HEK293T (cell line): Measurements from ENCODE around the gene ZNG1B.
"Not testable (repeated sequence)": the region's sequence is repeated elsewhere in the genome, so short reads cannot be mapped to it uniquely, and the experiment has no call there.

Source experiments
- CTCF ChIA-PET: fragments of 350-600 bp; formaldehyde crosslinking; extraction: SDS; loops from one replicate; lab custom pipeline; 2021; ENCODE audit warnings: antibody characterized with exemption, inconsistent platforms; lab: Yijun Ruan, JAX
- POLR2A ChIA-PET: fragments of 350-600 bp; formaldehyde crosslinking; extraction: SDS; loops from one replicate; lab custom pipeline; 2020; ENCODE audit warnings: antibody characterized with exemption, inconsistent platforms; lab: Yijun Ruan, JAX
- DNase-seq: peaks from one replicate; pipeline ENCODE4 v3.0.0; 2012; ENCODE audit warnings: mixed read lengths; ENCODE audit errors: extremely low spot score
- L3MBTL2 ChIP-seq: fragments of 450-650 bp; conservative IDR thresholded peaks from 2 replicates; pipeline ENCODE4 v1.6.1; 2016; ENCODE audit warnings: mild to moderate bottlenecking

The ZNG1B gene

DNA sequence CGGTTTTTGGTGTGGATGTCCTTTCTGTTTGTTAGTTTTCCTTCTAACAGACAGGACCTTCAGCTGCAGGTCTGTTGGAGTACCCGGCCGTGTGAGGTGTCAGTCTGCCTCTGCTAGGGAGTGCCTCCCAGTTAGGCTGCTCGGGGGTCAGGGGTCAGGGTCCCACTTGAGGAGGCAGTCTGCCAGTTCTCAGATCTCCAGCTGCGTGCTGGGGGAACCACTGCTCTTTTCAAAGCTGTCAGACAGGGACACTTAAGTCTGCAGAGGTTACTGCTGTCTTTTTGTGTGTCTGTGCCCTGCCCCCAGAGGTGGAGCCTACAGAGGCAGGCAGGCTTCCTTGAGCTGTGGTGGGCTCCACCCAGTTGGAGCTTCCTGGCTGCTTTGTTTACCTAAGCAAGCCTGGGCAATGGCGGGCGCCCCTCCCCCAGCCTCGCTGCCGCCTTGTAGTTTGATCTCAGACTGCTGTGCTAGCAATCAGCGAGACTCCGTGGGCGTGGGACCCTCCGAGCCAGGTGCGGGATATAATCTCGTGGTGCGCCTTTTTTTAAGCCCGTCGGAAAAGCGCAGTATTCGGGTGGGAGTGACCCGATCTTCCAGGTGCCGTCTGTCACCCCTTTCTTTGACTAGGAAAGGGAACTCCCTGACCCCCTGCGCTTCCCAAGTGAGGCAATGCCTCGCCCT lies 39.3 kb downstream of the ZNG1B start:
- CTCF ChIA-PET, POLR2A ChIA-PET: not testable (repeated sequence)

DNA sequence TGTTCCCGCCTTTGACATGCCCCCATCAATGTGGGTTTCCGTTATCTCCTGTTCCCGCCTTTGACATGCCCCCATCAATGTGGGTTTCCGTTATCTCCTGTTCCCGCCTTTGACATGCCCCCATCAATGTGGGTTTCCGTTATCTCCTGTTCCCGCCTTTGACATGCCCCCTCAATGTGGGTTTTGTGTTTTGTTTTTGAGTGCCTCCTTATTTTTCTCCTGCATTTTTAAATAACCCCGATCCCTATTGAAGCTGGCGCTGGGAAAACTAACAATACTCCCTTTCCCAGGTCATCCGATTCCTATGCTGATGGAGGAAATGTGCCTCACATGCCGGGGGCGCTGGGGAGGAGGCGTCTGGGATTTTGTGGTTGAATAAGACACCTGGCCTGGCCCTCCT lies 59.0 kb downstream of the ZNG1B start:
- POLR2A ChIA-PET, CTCF ChIA-PET, DNase-seq: not testable (repeated sequence)

More for the DNA sequence above, 39.3 kb downstream of the ZNG1B start:
- not testable (repeated sequence) for DNase-seq

DNA sequence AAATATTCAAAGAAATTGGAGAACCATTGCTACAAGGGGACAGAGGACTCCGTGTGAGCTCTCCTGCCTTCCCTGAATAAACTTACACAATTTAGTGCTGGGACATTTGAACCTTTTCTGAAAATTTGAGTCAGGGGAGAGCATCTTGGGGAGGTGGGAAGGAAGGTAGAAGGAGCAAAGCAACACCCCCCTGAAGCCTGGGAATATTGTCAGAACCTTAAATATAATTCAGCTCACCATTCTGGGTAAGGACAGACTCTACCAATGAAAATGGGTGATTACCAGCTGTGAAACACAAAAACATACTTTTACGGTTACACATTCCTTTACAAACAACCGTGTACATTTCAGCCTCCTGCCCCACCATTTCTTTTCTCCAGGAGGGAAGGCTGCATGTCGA lies 60.9 kb downstream of the ZNG1B start, which contains the start of gene FOXD4L1:
FOXD4L1 (plus strand) TSS at position 301 of the 400 bp plus-strand sequence. CDS start 592 bp downstream, outside the sequence.
- CTCF ChIA-PET, POLR2A ChIA-PET, DNase-seq: not testable (repeated sequence)

DNA sequence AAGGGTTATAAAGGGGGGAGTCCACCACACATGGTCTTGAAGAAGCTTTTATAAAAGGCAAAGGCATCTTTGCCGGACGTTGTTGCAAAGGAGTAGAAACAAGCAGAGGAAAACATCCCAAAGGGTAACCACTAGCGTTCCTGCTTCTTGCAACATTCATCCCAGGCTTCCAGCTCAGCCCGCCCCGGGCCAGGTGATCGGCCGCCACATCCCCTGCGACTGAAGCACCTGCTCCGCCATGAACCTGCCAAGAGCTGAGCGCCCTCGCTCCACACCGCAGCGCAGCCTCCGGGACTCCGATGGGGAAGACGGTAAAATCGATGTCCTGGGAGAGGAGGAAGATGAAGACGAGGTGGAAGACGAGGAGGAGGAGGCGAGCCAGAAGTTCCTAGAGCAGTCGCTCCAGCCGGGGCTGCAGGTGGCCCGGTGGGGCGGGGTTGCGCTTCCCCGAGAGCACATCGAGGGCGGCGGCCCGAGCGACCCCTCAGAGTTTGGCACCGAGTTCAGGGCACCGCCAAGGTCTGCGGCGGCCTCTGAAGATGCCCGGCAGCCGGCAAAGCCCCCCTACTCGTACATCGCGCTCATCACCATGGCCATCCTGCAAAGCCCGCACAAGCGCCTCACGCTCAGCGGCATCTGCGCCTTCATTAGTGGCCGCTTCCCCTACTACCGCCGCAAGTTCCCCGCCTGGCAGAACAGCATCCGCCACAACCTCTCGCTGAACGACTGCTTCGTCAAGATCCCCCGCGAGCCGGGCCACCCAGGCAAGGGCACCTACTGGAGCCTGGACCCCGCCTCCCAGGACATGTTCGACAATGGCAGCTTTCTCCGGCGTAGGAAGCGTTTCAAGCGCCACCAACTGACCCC lies 61.8 kb downstream of the ZNG1B start:
- CTCF ChIA-PET, result not testable (repeated sequence)

DNA sequence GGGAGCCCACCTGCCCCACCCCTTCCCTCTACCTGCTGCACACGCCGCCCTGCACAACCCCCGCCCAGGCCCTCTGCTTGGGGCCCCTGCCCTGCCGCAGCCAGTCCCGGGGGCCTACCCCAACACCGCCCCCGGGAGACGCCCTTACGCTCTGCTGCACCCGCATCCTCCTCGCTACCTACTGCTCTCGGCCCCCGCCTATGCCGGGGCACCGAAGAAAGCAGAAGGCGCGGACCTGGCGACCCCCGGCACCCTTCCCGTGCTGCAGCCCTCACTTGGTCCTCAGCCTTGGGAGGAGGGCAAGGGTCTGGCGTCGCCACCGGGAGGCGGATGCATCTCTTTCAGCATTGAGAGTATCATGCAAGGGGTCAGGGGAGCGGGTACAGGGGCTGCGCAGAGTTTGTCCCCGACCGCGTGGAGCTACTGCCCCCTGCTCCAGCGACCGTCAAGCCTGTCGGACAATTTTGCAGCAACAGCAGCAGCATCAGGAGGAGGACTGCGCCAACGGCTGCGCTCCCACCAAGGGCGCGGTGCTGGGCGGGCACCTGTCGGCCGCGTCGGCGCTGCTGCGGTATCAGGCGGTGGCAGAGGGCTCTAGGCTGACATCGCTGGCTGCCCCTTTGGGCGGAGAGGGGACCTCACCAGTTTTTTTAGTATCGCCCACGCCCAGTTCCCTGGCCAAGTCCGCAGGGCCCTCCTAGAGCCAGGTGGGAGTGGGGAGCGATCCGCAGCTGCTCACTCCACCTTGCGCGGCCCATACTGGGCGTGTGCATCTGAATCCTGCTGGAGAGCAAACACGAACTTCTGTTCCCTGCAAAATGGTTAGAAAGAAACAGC lies 62.6 kb downstream of the ZNG1B start:
- DNase-seq, POLR2A ChIA-PET, CTCF ChIA-PET: not testable (repeated sequence)

More for the DNA sequence above, 61.8 kb downstream of the ZNG1B start:
- POLR2A ChIA-PET, DNase-seq: not testable (repeated sequence)

DNA sequence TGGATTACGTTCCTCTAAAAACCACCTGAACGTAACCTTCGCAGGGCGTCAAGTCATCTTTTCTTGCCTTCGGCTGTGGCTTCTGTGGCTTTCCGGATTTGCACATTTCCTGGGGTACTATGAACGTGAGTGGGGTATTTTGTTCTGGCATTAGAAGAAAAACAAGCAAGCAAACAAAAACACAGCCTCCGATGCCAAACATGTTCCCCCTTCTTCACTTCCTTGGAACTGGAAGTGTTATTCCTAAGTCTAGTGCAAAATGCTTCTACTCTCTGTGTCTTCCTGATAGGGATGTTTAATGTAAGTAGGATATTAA lies 63.2 kb downstream of the ZNG1B start:
- CTCF ChIA-PET, DNase-seq, POLR2A ChIA-PET: not testable (repeated sequence)

DNA sequence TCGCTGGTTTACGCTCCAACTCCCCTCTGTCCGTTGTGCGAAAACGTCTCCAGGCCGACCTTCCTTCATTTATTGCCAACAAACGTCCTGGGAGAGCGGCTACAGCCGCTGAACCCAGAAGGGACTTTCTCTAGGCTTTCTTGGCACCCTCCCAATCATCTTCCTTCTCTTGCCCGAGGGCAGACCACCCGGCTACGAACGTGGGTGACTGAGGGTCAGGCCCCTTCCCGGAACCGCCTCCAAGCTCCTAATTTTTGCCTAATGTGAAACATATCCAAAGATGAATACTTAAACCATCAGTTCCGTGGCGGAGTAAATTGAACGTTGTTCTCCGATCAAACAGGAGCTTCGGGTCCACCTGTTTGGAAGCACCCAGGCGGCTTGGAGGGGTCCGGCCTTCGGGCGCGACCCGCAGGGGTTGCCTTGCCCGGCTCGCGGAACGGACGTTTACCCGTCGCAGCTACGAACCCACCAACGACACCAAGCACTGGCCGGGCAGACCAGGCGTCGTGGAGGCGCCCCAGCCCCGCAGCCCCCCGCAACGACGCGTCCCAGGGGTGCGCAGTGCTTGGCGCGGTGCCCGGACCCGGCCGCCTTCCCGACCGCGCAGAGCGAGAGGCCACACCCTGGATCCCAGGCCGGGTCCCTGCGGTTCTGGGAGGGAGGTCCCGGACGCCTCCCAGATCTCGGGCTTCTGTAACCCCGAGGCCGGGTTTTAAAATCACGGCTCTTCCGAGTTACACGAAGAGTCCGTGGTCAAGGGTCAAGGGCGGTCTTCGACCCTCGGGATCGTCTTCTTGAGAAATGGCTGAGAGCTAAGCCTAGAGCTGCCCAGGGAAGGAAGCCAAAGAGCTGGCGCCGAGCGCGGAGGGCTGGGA lies 65.0 kb downstream of the ZNG1B start:
- DNase-seq, POLR2A ChIA-PET, CTCF ChIA-PET: not testable (repeated sequence)

DNA sequence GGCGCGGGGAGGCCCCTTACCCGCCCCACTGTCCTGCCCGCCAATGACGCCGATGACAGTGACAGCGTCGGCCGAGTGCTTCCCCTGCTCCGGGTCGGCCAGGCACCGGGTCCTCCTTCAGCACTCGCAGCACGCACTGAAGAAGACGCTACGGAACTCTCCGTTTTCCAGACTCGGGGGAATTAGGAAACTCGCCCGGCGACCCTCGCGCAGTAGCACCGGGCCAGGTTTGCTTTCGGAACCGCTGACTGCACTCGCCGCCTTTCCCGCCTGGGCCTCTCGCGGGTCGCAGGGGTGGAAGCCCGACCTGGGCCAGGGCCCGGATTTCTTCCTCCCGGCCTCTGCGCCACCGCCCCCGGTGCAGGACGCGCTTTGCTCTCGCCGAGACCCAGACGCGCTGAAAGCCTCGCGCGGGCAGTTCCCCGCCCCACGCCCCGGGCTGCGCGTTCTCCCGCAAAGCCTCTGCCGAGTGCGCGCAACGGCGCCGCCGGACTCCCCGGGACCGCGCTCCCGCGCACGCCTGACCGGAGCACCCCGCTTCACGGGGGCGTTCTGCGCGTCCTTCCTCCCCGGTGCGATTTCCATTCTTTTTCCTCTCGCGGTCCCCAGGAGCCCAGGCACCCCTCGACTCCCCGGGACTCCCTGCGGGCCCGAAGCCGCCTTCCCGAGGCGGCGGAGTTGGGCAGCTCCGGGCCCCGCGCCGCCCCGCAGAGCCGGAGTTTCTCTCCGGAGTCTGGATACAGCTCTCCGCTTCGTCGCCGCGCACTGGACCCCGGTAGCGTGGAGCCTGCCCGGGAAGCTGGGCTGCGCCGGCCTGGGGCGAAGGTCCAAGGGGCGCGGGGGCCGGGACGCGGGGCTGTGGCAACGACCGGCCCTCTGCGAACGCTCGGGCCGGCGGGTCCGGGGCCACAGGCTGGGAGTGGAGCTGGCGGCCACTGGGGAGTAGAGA lies 65.9 kb downstream of the ZNG1B start:
- TF ChIP-seq L3MBTL2, result 0 out of 2 replicates have a peak, but pooled peaks have one; percentile 17
- peak; percentile 5 for DNase-seq
- POLR2A ChIA-PET, CTCF ChIA-PET: not testable (repeated sequence)

DNA sequence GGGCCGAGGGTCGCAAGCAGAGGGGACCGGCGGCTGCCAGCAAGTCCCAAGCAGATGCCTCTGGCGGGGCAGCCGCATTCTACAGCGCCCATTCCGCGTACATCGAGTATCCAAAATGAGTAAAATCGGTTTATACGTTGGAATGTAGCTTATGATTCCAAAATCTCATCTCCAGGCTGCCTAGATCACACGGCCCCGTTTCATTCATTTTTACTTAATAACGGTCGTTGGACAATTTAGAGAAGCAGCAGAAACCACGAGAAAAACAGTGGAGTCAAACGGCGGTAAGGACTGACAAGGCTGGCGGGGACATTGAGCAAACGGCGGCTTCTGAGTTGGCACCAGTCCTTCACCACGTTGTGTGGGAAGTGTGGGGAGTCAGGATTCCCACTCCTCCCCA lies 66.6 kb downstream of the ZNG1B start:
- CTCF ChIA-PET, POLR2A ChIA-PET: not testable (repeated sequence)
- peak; percentile 0 for DNase-seq

DNA sequence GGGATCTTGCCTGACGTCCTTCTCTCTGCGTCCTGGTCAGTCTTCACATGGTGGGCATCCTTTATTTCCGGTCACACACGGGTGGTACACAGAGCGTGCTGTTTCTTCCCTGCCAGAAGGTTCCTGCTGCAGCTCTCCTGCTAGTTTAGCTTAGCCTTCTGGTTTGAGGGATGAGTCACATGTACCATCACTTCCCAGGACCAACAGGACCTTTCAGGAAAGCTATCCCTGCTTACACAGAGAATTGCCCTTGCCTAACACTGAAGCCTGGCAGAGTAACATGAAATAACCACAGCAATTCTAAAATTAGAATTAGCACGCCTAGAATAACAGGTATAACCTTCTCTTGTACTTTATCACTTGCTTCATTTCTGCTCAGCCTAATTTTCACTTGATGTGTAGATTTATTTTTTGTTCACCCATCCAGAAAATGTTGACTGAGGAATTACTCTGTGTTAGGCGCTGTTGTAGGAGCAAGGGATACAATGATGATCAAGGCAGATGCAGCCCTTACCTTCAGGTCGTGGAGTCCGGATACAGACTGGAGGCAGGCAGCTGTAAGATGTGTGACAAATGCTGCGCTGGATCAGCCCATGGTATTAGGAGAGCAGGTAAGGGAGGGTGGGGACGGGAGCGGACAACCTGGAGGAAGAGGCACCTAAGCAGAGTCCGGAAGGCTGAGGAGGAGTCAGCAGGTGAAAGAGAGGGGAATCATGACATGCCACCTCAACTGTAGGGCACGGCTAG lies 70.1 kb downstream of the ZNG1B start:
- DNase-seq, CTCF ChIA-PET, POLR2A ChIA-PET: not testable (repeated sequence)

DNA sequence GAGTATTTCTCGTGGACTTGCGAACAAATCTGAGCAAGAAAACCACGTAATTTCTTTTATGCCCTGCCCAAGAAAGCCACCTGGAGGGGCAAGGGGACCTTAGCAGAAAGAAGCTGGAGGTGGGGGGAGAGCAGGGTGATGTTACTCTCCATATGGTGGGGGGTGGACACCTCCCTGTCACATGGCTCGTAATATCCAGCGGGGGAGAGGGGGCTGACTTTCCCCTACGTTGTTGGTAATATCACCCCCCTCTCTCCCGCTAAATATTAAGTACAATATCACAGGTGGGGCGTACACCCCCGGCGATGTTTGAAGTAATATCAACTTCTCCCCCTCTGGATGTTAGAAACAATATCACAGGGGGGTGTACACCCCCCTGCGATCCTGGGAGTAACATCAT lies 70.7 kb downstream of the ZNG1B start:
- POLR2A ChIA-PET, result not testable (repeated sequence)

DNA sequence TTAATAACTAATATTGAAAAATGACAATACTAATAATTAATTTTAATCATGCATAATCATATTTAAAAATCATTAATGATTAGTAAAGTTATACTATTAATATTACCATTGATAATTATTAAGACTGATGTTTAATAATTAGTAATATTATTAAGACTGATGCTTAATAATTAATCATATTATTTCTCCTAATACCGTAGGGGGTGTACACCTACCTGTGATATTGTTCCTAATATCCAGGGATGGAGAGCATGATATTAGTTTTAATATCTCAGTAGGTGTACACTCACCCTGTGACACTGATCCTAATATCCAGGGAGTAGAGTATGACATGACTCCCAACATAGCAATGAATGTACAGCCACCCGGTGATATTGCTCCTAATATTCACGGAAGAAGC lies 73.4 kb downstream of the ZNG1B start:
- POLR2A ChIA-PET, CTCF ChIA-PET, DNase-seq: not testable (repeated sequence)

More for the DNA sequence above, 70.7 kb downstream of the ZNG1B start:
- CTCF ChIA-PET, DNase-seq: not testable (repeated sequence)

DNA sequence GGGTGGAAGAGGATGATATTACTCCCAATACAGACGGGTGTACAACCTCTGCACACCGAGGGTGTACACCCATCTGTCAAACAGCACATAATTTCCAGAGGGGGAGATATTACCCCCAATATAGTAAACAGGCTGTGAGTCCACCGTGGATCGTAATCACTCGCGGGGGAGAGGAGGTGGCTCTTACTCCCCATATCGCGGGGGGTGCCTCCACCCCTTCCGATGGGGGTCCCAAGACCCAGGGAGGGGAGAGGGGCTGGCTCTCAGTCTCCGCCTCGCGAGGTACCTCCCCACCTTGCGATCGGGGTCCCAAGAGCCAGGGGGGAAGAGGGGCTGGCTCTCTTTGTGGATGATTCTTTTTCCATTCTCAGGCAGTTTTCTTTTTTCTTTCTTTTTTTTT lies 74.4 kb downstream of the ZNG1B start:
- POLR2A ChIA-PET, CTCF ChIA-PET: not testable (repeated sequence)
- DNase-seq, result peak; percentile 0

DNA sequence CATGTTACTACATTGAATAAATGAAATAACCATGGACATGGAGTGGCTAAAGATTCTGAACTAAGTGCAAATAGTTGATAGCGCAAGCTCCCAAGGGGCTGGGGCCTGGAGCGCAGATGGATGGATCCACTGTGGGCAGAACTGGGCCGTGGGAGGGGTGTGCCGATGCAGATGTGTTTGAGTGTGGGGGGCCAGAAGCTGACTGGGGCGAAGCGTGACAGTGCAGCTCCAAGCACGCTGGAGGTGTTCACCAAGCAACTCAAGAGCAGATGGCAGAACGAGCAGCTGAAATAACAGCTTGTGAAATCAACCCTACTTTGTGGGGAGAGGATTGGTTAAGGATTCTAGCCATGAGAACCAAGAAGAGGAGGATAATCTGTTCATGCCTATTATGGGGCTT lies 78.0 kb downstream of the ZNG1B start:
- CTCF ChIA-PET, POLR2A ChIA-PET: not testable (repeated sequence)

DNA sequence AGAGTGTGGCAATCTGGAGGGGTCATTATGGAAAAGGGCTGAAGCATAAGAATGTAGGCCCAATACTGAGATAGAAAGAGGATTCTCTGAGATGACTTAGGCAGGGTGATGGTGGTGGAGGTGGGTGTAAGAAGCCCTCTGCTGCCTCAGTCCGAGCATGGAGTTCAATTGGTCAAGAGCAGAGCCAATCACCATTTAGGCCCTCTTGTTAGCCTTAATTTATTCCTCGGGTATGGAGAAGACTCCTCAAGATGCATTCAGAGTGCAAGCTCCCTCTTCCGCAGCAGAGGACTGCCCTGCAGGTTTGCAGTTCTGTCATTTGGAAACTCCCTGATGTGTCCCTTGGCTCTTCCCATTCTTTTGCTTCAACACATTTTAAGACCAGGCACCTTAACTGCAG lies 78.5 kb downstream of the ZNG1B start:
- POLR2A ChIA-PET, CTCF ChIA-PET, DNase-seq: not testable (repeated sequence)

More for the DNA sequence above, 78.0 kb downstream of the ZNG1B start:
- DNase-seq, result not testable (repeated sequence)

DNA sequence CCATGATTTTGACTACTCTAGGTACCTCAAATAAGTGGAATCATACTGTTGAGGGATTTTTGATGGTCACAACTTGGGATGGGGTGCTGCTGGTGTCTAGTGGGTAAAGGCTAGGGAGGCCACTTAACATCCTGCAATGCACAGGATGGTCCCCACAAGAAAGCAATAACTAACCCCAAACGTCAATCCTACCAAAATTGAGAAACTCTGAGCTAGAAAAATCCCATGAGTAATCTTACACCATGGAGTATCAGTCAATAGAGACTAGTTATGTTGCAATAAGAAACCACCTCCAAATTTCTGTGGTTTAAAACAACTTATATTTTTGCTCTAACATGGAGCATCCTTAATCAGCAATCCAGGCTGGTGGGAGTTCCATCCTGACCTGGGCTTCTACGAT lies 79.5 kb downstream of the ZNG1B start:
- DNase-seq, CTCF ChIA-PET, POLR2A ChIA-PET: not testable (repeated sequence)
